ENCODE measurements around the gene MAN1A2.

Gene MAN1A2

GRCh38 chr1:117479086-117479485 is 111.8 kb downstream of the MAN1A2 start:
- TF ChIP-seq EZH2 (IDR thresholded peaks at IDR 0.05): no peak
- TF ChIP-seq POLR2AphosphoS5 (IDR thresholded peaks at IDR 0.05; ENCODE audit: borderline replicate concordance, low read depth, low read length): no peak
- no peak for TF ChIP-seq FOXP2 (optimal IDR thresholded peaks at IDR 0.05; ENCODE audit: control extremely low read depth, extremely low read length, insufficient read depth)
- no peaks in the 10 kb centered on the region for H3K9me3 ChIP-seq (ENCODE audit: low read depth, low read length)
- no peaks in the 10 kb centered on the region for H3K36me3 ChIP-seq (ENCODE audit: insufficient read depth, low read length)
- H3K27ac ChIP-seq: no peak overlapping the region
- H3K9ac ChIP-seq (ENCODE audit: insufficient read length): no peak overlapping the region
- no peak for DNase-seq (ENCODE audit: low read depth, low spot score)
- no peak overlapping the region for H3K4me3 ChIP-seq

DNA sequence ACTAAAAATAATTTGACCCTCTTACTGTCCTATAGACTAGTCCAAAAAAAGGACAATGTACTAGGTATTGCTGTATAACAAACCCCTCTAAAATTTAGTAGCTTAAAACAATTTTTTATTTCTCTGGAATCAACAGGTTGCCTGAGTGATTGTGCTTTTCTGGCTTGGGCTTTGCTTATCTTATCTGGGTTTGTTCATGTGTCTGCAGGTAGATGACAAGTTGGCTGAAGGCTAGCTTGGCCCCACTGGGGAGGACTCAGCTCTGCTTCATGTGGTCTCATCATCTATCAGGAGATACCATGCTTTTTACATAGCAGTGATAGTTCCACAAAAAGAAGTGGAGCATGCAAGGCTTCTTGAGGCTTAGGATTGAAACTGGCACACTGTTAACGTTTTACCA is 114.2 kb downstream of the MAN1A2 start:
- no peaks in the 10 kb centered on the region for H3K36me3 ChIP-seq (ENCODE audit: insufficient read depth, low read length)
- H3K4me3 ChIP-seq: no peak overlapping the region
- no peak overlapping the region for H3K27ac ChIP-seq
- TF ChIP-seq FOXP2 (optimal IDR thresholded peaks at IDR 0.05; ENCODE audit: control extremely low read depth, extremely low read length, insufficient read depth) (no peak), EZH2 (IDR thresholded peaks at IDR 0.05) (no peak), POLR2AphosphoS5 (IDR thresholded peaks at IDR 0.05; ENCODE audit: borderline replicate concordance, low read depth, low read length) (no peak)
- DNase-seq (ENCODE audit: low read depth, low spot score): no peak
- no peak overlapping the region for H3K9ac ChIP-seq (ENCODE audit: insufficient read length)
- no peaks in the 10 kb centered on the region for H3K9me3 ChIP-seq (ENCODE audit: low read depth, low read length)

DNA sequence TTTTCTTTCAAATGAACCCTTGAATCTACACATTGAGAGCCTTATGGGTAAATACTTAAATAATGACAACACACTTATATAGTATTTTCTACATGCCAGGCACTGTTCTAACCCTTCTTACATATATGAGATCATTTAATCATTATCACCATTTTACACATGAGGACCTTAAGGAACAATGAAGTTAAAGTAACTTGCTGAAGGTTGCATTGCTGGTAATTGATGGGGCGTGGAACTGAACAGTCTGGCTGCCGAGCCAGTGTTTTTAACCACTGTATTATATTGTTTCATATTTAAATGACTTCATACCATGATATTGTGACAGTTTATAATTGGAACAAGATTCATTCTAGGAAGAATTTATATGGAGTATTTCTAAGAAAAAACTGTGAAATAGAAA is 126.7 kb downstream of the MAN1A2 start:
- no peaks in the 10 kb centered on the region for H3K9me3 ChIP-seq (ENCODE audit: low read depth, low read length)
- H3K36me3 ChIP-seq (ENCODE audit: insufficient read depth, low read length): no peaks in the 10 kb centered on the region
- DNase-seq (ENCODE audit: low read depth, low spot score): no peak
- no peak overlapping the region for H3K4me3 ChIP-seq
- no peak overlapping the region for H3K27ac ChIP-seq
- no peak overlapping the region for H3K9ac ChIP-seq (ENCODE audit: insufficient read length)
- TF ChIP-seq EZH2 (IDR thresholded peaks at IDR 0.05) (no peak), POLR2AphosphoS5 (IDR thresholded peaks at IDR 0.05; ENCODE audit: borderline replicate concordance, low read depth, low read length) (no peak), FOXP2 (optimal IDR thresholded peaks at IDR 0.05; ENCODE audit: control extremely low read depth, extremely low read length, insufficient read depth) (no peak)

DNA sequence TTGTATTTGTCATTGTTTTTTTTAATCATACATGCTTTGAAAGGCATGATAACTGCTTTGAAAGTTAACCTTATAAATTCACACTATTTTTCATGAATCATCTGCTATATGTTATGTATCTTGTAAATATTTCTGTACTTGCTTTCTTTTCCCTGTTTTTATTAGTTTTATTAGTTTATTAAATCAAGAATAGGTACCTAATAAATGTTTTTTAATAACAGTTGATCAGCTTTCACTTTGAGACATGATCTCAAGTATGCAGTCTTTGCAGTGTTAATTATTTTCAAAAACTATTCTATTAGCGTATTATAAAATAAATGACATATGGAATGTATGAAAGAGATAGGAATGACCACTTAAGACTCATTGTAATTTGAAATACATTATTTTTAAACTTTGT is 127.8 kb downstream of the MAN1A2 start:
- H3K9ac ChIP-seq (ENCODE audit: insufficient read length): no peak overlapping the region
- no peak for TF ChIP-seq EZH2 (IDR thresholded peaks at IDR 0.05)
- TF ChIP-seq POLR2AphosphoS5 (IDR thresholded peaks at IDR 0.05; ENCODE audit: borderline replicate concordance, low read depth, low read length): no peak
- no peak for TF ChIP-seq FOXP2 (optimal IDR thresholded peaks at IDR 0.05; ENCODE audit: control extremely low read depth, extremely low read length, insufficient read depth)
- DNase-seq (ENCODE audit: low read depth, low spot score): no peak

DNA sequence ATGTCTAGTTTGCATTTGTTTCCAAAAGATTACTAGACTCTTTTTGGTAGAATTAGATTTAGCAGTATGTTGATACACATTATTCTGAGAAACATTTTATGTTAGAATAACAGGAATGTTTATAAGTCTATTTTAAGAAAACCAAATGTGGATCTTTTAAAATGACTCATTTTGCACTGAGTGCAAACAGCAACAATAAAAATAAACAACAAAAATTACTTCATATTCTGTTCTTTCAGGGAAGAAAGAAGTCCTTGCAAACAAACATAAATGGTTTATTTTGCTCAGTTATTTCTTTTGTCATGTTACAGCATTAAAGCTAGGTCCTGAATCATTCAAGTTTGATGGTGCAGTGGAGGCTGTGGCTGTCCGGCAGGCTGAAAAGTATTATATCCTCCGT is 131.8 kb downstream of the MAN1A2 start:
- Histone ChIP-seq H3K4me3 (no peak overlapping the region), H3K9ac (ENCODE audit: insufficient read length) (no peak overlapping the region), H3K36me3 (ENCODE audit: insufficient read depth, low read length) (no peaks in the 10 kb centered on the region), H3K9me3 (ENCODE audit: low read depth, low read length) (no peaks in the 10 kb centered on the region), H3K27ac (no peak overlapping the region)
- TF ChIP-seq FOXP2 (optimal IDR thresholded peaks at IDR 0.05; ENCODE audit: control extremely low read depth, extremely low read length, insufficient read depth) (no peak), EZH2 (IDR thresholded peaks at IDR 0.05) (no peak), POLR2AphosphoS5 (IDR thresholded peaks at IDR 0.05; ENCODE audit: borderline replicate concordance, low read depth, low read length) (no peak)
- DNase-seq (ENCODE audit: low read depth, low spot score): no peak

More for the DNA sequence above, 127.8 kb downstream of the MAN1A2 start:
- H3K27ac ChIP-seq: no peak overlapping the region
- H3K9me3 ChIP-seq (ENCODE audit: low read depth, low read length): no peaks in the 10 kb centered on the region
- no peak overlapping the region for H3K4me3 ChIP-seq
- H3K36me3 ChIP-seq (ENCODE audit: insufficient read depth, low read length): no peaks in the 10 kb centered on the region

DNA sequence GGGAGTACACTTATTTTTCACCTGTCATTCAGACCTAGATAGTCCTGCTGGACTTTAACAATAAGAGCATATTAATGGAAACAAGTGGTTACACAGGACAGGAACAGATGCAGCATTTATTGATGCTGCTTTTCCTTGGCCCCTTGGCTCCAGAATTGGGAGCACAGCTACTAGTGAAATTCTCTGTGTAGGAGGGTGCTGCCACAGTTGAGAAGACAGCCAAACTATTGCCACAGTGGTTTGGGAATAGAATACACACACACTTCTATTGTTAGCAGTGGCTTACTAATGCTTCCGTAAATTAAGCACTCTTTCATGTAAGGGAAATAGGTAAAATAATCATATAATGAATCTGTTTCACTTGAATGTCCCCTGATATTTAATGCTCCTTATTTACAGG is 133.3 kb downstream of the MAN1A2 start:
- H3K36me3 ChIP-seq (ENCODE audit: insufficient read depth, low read length): no peaks in the 10 kb centered on the region
- H3K9me3 ChIP-seq (ENCODE audit: low read depth, low read length): no peaks in the 10 kb centered on the region
- H3K9ac ChIP-seq (ENCODE audit: insufficient read length): no peak overlapping the region
- no peak for DNase-seq (ENCODE audit: low read depth, low spot score)
- H3K4me3 ChIP-seq: no peak overlapping the region
- H3K27ac ChIP-seq: no peak overlapping the region
- no peak for TF ChIP-seq EZH2 (IDR thresholded peaks at IDR 0.05)
- TF ChIP-seq FOXP2 (optimal IDR thresholded peaks at IDR 0.05; ENCODE audit: control extremely low read depth, extremely low read length, insufficient read depth): no peak
- no peak for TF ChIP-seq POLR2AphosphoS5 (IDR thresholded peaks at IDR 0.05; ENCODE audit: borderline replicate concordance, low read depth, low read length)

GRCh38 chr1:117501281-117501680 is 134.0 kb downstream of the MAN1A2 start:
- no peaks in the 10 kb centered on the region for H3K9me3 ChIP-seq (ENCODE audit: low read depth, low read length)
- no peak for DNase-seq (ENCODE audit: low read depth, low spot score)
- H3K4me3 ChIP-seq: no peak overlapping the region
- TF ChIP-seq FOXP2 (optimal IDR thresholded peaks at IDR 0.05; ENCODE audit: control extremely low read depth, extremely low read length, insufficient read depth): no peak
- TF ChIP-seq EZH2 (IDR thresholded peaks at IDR 0.05): no peak
- TF ChIP-seq POLR2AphosphoS5 (IDR thresholded peaks at IDR 0.05; ENCODE audit: borderline replicate concordance, low read depth, low read length): no peak
- H3K9ac ChIP-seq (ENCODE audit: insufficient read length): no peak overlapping the region
- H3K27ac ChIP-seq: no peak overlapping the region
- no peaks in the 10 kb centered on the region for H3K36me3 ChIP-seq (ENCODE audit: insufficient read depth, low read length)

- Histone ChIP-seq H3K36me3 (ENCODE audit: insufficient read depth, low read length) (no peaks in the 10 kb centered on the region), H3K9me3 (ENCODE audit: low read depth, low read length) (no peaks in the 10 kb centered on the region), H3K9ac (ENCODE audit: insufficient read length) (no peak overlapping the region), H3K4me3 (no peak overlapping the region), H3K27ac (no peak overlapping the region)
- no peak for TF ChIP-seq FOXP2 (optimal IDR thresholded peaks at IDR 0.05; ENCODE audit: control extremely low read depth, extremely low read length, insufficient read depth)
- no peak for TF ChIP-seq POLR2AphosphoS5 (IDR thresholded peaks at IDR 0.05; ENCODE audit: borderline replicate concordance, low read depth, low read length)
- DNase-seq (ENCODE audit: low read depth, low spot score): no peak
Observed at GRCh38 chr1:117511273-117511672, 144.0 kb downstream of the MAN1A2 start.

DNA sequence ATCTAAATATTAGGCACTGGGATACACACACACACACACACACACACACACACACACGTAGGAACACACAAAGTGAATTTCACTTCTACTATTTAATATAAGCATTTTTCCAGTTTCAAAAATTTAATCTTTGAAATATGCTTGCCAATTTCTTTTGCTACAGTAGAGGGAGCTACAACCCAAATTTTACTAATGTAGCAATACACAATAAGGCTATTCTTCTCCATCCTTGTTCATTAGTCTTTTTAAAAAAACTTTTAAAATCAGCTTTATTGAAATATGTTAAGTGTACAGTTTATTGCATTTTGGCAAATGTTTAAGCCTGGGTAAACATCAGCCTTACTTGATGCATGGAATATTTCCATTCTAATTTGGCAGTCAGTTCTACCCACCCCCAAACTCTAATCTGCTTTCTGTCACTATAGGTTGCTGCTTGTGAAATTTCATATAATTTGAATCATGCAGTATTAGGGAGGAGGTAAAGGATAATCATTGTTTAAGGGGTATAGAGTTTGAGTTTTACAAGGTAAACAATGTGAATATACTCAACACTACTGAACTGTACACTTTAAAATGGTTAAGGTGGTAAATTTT is 145.6 kb downstream of the MAN1A2 start:
- TF ChIP-seq POLR2AphosphoS5 (IDR thresholded peaks at IDR 0.05; ENCODE audit: borderline replicate concordance, low read depth, low read length) (no peak), FOXP2 (optimal IDR thresholded peaks at IDR 0.05; ENCODE audit: control extremely low read depth, extremely low read length, insufficient read depth) (no peak), EZH2 (IDR thresholded peaks at IDR 0.05) (no peak)
- H3K36me3 ChIP-seq (ENCODE audit: insufficient read depth, low read length): no peaks in the 10 kb centered on the region
- H3K27ac ChIP-seq: no peak overlapping the region
- no peak for DNase-seq (ENCODE audit: low read depth, low spot score)
- no peak overlapping the region for H3K9ac ChIP-seq (ENCODE audit: insufficient read length)
- no peaks in the 10 kb centered on the region for H3K9me3 ChIP-seq (ENCODE audit: low read depth, low read length)
- no peak overlapping the region for H3K4me3 ChIP-seq
